GM12801 (cell line): ENCODE results near the gene EFNA2.

Source experiments
- CTCF ChIP-seq: IDR thresholded peaks from one replicate; pipeline ENCODE4 v1.5.1; 2011; ENCODE audit warnings: control low read depth; ENCODE audit not compliant: insufficient read length; ENCODE audit errors: extremely low read depth

EFNA2 gene

GRCh38 chr19:1287354-1288225, 1.9 kb downstream of the EFNA2 start:
- no peak for TF ChIP-seq CTCF

GRCh38 chr19:1288226-1288612, 2.5 kb downstream of the EFNA2 start:
- TF ChIP-seq CTCF: no peak

GRCh38 chr19:1288833-1289685, 3.4 kb downstream of the EFNA2 start:
- TF ChIP-seq CTCF: no peak

GRCh38 chr19:1289686-1290025, 4.0 kb downstream of the EFNA2 start:
- no peak for TF ChIP-seq CTCF

- TF ChIP-seq CTCF: no peak
Observed at GRCh38 chr19:1290196-1290702, 4.6 kb downstream of the EFNA2 start.

GRCh38 chr19:1290703-1291651, 5.3 kb downstream of the EFNA2 start:
- TF ChIP-seq CTCF: no peak
